Measurements from ENCODE around the gene DEPDC1B.

- TF ChIP-seq CTCF (IDR thresholded peaks at IDR 0.05; ENCODE audit: poor library complexity) (no peak), EZH2 (IDR thresholded peaks at IDR 0.05; ENCODE audit: borderline replicate concordance) (no peak)
Measured at GRCh38 chr5:60585618-60586017, 114.3 kb downstream of the DEPDC1B start.

All from hepatocyte (in vitro differentiated cells).